Prostate gland (tissue), 2 donors: ENCODE results near the gene SLIT1.

Source experiments
- CTCF ChIP-seq, 4 experiments: fragments of 200-600 bp in 2 of 4; fragments of 450-650 bp in 2 of 4; sonication (generic) in 2 of 4; IDR thresholded peaks; 1 replicate in 3 of 4; 2 replicates in 1 of 4; pipeline ENCODE4 v1.5.1; 2016 to 2019; ENCODE audit warnings: antibody characterized with exemption in 4 of 4, mild to moderate bottlenecking in 2 of 4, moderate library complexity in 2 of 4
- POLR2A ChIP-seq: fragments of 450-650 bp; IDR thresholded peaks from one replicate; pipeline ENCODE4 v1.6.1; 2016; ENCODE audit warnings: antibody characterized with exemption, mild to moderate bottlenecking
- POLR2AphosphoS5 ChIP-seq: sonication (generic); formaldehyde crosslinking; IDR thresholded peaks from one replicate; pipeline ENCODE4 v1.6.1; 2017; ENCODE audit warnings: antibody characterized with exemption

GRCh38 chr10:97066877-97067555, 118.7 kb downstream of the SLIT1 start:
- TF ChIP-seq POLR2A (no peak), CTCF (IDR thresholded peaks at IDR 0.05) (no peak), POLR2AphosphoS5 (no peak)
